Hematopoietic multipotent progenitor cell treated with erythropoietin and hydrocortisone succinate and interleukin-3 and kit ligand, for 4 days (in vitro differentiated cells): ENCODE results near the gene PARS2.
"Not testable (repeated sequence)": the region's sequence is repeated elsewhere in the genome, so short reads cannot be mapped to it uniquely, and the experiment has no call there.

ENCODE experiments used
- DNase-seq: peaks from one replicate; pipeline ENCODE4 v3.0.0-alpha.2; 2015

The PARS2 gene

DNA sequence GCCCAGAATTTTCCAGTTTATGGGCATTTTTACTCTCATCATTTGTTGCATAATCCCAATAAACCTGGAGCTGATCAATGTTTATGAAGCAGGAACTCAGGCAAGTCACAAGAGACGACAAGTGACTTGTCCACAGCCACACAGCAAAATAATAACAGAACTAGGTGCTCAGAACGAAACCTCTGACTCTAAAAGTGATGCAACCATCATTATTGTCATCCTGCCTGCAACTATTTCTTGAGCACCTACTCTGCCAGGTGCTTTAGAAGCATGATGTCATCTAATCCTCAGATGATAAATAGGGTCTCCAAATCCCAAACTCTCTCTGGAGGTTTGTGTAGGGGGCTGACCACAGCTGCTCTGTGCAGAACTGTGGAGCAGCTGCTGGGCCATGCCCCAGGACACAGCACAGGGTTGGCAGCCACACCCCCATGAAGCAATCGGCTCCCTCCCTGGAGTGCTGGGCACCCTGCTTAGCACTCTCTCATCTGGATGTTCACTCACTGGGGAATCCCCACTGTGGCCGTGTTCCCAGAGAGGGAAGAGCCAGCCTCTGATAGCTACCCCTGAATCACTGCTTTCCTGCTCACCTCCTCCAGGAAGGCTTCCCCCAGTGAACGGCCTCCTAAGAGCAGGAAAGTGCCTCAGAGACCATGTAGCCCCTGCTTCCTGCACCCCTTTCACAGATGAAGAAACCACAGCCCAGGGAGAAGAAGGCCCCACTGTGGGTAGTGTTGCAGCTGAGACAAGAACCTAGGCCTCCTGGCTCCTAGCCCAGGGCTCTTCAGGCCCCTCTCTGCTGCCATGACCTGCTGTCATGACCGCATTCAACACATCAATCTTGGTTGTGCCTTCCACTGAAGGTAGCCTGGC is 34.7 kb upstream of the PARS2 start:
- DNase-seq = no peak

DNA sequence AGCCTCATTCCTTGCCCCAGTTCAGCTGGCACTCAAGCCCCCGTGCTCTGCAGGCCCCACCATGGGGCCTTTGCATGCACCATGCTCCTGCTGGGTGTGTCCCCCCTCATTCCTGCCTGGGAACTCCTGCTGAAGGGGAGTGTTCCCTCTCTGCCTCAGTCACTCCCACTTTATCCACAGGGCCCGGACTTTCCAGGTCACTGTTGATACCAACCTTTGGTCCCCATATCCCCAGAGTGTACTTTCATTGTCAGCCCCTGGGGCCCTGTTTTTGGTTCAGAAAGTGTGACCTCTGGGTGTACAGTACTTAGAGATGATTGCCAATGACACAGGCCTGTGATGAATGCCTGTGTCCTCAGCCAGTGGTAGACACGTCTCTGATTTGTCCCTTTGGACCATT is 33.9 kb upstream of the PARS2 start:
- no peak for DNase-seq

- DNase-seq = no peak
Observed at GRCh38 chr1:54796902-54797301, 32.6 kb upstream of the PARS2 start.

DNA sequence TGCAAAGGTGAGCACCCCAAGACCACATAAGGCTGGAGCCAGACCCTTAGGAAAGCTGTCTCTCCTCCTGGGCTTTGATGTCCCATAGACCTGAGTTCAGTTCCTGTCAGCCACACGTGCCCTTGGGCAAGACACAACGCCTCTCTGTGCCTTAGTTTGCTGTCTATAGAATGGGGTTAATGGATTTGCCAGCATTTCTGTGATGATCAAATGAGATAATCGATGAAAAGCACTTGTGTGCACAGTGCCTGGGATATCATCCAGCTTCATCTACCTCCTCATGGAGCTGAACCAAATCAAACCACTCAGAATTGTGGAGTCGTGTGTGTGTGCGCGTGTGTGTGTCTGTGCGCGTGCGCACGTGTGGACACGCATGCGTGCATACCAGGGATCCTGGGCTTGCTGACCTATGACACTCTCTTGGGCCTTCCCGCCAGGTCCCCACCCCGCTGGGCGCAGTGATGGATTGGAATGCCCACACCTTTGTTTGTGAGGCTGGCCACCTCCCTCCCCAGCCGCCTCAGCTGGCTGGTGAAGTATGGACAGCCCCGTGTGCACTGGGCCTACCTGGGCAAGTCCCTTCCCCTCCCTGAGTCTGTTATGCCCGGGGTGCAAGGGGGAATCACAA is 31.6 kb upstream of the PARS2 start:
- no peak for DNase-seq

DNA sequence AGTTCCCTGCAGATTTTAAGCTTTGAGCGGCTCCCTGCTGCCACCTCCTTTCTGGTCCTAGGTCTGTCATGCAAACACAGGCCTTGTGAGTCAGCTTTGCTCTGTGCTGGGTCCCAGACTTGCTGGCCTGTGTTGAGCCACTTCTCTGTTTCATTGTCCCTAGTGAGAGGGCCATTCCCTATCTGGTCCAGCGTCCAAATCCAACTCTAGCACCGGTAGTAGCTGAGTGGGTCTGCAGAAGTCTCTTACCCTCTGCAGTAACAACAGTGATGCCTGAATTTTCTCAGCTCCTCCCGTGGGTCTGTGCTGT is 31.0 kb upstream of the PARS2 start:
- DNase-seq = no peak

- DNase-seq = no peak
Observed at GRCh38 chr1:54794451-54795355, 30.4 kb upstream of the PARS2 start.

DNA sequence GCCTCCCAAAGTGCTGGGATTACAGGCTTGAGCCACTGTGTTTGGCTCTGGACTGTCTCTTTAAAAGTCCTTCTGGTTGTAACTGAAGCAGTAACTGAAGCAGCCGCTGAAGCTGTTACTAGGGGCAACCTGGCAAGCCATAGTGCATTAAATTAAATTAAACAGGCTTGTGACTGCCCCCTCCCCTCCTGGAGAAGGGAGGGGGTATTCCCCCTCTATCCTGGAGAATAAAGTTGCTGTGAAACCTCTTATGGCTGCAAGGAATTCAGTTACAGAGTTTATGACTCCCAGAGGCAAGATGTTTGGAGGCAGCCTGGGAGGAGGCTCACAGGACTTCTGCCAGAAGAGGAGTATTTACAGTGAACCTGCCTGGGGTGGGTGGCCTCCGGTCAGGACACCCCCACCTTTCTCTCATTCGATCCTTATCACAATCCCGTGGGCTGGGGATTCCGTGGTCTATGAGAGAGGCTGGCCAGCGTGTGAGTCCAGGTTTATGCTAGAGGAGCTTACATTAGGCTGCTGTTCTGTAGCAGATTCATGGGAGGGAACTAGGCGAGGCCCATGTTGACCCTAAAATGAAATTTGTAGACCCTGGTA is 28.5 kb upstream of the PARS2 start:
- no peak for DNase-seq

GRCh38 chr1:54791880-54792522 is 27.7 kb upstream of the PARS2 start:
- peak; percentile 81 for DNase-seq

- DNase-seq = no peak
Observed at GRCh38 chr1:54788459-54788858, 24.1 kb upstream of the PARS2 start.

GRCh38 chr1:54787604-54788003 is 23.3 kb upstream of the PARS2 start:
- DNase-seq = no peak

- no peak for DNase-seq
Observed at GRCh38 chr1:54786778-54787177, 22.5 kb upstream of the PARS2 start.

GRCh38 chr1:54784066-54784465 is 19.7 kb upstream of the PARS2 start:
- no peak for DNase-seq

- DNase-seq = no peak
Observed at GRCh38 chr1:54782588-54782987, 18.3 kb upstream of the PARS2 start.

DNA sequence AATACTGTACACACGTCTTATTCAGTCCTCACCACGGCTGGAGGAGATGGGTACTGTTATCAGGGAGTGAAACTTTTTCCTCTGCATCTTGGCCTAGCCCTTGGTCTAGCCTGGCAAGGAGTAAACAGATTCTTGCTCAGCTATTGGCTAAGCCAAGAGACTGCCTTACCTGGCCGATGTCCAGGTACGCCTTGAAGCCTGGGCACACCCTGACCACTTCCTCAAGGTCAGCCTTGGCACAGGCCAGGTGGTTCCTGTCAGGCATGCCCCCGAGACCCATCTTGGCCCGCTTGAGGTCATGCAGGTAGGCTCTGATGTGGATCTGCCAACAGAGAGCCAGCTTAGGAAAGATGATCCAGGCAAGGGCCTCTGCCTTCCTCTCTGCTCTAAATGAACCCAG is 17.8 kb upstream of the PARS2 start:
- DNase-seq = no peak

DNA sequence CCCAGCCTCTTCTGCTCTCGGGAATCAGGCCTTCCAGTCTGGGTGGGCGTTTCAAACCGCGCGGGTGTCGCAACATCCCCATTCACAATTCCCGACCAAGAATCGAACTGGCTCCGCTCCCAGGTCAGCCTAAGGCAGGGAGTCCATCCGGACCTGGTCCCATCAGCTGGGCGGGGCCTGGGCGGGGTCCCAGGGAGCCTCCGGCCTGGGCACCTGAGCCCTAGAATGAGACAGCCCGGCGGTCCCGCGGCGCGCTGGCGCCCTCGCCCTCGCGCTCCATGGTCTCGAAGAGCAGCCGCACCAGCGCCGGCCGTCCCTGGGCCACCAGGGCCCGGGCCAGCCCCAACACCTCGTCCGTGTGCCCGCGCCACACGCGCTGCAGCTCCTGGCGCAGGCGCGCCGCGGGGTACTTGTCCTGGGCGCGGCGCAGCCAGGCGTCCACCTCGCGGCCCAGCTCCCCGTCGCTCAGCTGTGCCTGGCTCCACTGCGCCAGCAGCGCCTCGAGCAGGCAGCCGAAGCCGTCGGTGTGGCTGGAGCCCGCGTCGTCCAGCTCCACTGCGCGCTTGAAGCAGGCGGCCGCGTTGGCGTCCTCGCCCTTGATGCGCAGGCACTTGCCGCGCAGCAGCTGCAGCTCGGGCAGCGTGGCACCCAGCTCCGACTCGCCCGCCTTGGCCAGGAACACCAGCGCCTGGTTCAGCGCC is 16.9 kb upstream of the PARS2 start:
- no peak for DNase-seq

- DNase-seq = no peak
Observed at GRCh38 chr1:54777431-54777830, 13.1 kb upstream of the PARS2 start.

DNA sequence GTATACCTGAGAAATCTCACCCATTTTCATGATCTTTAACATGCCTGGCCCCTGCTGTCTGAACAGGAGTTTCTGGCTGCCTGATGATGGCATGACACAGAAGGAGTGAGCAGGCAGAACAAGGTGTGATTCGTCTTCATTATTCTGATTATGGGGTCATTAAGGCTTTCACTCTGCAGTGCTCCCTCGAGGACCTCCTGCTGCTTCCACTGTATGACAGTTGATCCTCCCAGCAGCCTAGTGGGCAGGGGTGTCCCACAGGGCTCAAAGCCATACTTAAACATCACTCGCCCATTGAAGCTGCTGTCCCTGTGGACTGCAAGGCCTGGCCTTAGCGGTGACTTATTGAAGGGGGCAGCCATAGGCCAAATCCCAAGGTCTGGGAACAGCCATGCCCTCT is 12.7 kb upstream of the PARS2 start:
- no peak for DNase-seq

DNA sequence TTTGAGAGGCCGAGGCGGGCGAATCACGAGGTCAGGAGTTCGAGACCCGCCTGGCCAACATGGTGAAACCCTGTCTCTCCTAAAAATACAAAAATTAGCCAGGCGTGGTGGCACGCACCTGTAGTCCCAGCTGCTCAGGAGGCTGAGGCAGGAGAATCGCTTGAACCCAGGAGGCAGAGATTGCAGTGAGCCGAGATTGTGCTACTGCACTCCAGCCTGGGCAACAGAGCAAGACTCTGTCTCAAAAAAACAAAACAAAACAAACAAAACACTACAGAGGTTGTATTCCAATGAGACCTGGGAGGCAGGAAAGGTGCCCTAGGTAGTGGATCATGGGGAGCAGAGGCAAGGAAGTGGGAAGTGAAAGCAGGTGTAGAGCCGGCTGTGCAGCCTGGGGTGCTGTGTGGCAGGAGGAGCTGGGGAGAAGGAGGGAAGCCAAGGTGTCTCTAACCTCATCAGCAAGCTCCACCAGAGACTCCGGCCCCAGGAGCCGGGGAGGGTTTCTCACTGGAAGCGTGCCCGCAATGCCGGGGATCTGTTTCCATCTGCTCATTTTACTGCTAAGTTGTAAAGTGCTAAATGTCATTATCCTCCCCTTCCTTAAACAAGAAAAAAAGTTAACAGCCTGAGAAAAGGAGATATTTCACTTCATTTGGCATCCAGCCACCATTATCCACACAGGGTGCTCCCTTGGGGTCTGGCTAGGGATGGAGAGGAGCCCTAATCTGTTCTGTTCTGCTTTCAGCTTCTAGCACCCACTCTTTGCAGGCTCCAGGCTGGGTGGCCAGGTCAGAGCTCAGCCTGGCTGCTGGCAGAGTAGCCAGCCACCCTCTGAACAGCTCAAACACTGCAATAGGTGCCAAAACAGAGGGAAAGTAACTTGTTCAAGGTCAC is 11.8 kb upstream of the PARS2 start:
- DNase-seq = not testable (repeated sequence)

DNA sequence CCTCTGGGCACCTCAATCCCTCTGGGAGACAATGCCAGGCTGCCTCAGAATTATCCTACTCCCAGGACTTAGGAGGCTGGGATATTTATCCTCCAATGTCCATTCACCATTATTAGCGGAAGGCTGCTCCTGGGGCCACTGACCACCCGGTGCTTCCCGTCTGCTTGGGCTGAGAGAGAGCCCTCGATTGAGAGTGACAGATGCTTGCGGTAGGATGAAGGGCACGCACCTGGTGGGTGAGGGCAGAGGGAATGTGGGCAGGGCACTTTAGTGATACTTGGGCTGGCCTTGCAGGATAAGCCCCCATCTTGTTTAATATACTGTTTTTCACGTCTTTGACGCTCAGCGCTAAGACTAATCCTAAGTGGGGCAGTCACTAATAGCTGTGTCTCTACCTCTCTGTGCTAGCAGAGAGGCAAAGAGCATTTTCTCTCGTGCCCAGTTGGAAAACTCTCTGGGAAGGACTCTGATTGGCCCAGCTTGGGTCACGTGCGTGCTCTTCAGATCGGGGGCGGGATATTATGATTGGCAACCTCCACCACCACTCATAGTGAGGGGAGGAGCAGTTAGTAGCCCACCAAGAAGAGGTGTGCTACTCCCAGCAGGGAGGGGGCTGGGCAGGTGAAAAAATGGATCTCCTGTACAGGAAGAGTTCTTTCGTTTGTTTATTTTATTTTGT is 10.6 kb upstream of the PARS2 start:
- DNase-seq = peak; percentile 42

DNA sequence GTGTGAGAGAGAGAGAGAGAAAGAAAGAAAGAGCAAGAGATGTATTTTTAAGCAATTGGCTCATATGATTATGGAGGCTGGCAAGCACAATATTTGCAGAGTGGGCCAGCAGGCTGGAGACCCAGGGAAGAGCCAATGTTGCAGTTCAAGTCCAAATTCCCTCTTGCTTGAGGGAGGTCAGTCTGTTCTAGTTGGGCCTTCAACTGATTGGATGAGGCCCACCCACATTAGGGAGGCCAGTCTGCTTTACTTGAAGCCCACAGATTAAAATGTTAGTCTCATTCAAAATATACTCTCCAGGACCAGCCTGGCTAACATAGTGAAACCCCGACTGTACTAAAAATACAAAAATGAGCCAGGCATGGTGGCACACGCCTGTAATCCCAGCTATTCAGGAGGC is 8.6 kb upstream of the PARS2 start:
- no peak for DNase-seq
